Activated CD4-positive, alpha-beta T cell treated with anti-CD3 and anti-CD28 coated beads, Interleukin-2, amount 50 U/mL, for 16 hours (primary cell): ENCODE data around the gene YWHAQ.

Experiments
- DNase-seq: peaks from one replicate; pipeline ENCODE4 v3.0.0-alpha.2; 2020

YWHAQ gene

DNA sequence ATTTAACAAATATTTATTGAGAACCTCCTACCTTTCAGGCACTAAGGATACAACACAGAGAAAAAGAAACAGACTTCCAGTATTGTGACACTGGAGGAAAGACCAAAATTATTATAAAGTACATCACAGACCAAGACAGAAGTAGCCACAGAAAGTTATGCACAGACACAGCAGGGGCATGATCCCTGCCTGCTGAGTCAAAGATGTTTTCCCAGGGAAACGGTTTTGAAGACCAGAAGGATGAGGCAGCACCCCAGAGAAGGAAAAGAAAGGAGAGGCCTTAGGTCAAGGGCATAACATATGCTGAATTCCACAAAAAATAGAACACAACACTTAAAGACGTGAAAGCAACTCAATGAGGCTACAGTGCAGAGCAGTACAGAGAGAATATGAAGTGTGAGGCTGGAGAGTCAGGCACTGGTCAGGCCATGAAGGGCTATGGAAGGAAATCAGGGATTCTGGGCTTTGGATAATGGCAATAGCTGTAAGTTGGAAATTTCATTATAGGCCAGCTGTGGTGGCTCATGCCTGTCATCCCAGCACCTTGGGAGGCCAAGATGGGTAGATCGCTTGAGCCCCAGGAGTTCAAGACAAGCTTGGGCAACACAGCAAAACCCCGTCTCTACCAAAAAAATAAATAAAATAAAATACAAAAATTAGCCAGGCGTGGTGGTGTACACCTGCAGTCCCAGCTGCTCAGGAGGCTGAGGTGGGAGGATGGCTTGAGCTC lies 83.4 kb downstream of the YWHAQ start:
- DNase-seq, result no peak

DNA sequence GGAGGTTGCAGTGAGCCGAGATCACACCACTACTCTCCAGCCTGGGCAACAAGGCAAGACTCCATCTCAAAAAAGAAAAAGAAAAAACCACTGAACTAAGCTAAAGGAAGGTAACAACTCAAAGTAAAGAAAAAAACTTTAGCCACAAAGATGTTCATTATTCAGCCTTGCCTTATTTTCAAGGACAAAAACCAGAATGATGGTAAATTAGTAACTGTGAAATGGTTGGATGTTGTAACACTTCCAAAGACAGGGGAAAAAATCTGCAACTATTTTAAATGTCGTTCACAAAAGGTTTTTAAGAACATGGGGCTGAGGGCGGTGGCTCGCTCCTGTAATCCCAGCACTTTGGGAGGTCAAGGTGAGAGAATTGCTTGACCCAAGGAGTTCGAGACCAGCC lies 85.3 kb downstream of the YWHAQ start:
- no peak for DNase-seq

DNA sequence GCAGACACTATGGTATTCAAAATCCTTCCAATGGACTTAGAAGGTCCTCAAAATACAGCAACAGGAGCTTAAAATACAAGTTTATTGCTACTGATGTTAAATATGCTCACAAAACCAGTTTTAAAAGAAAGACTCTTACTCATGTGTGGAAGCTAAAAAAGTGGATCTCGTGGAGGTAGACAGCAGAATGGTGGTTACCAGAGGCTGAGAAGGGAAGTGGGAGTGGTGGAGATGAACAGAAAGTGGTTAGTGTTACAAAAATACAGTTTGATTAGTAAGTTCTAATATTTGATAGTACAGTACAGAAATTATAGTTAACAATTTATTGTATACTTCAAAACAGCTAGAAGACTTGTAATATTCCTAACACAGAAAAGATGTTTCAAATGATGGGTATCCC lies 87.2 kb downstream of the YWHAQ start:
- peak; percentile 6 for DNase-seq

DNA sequence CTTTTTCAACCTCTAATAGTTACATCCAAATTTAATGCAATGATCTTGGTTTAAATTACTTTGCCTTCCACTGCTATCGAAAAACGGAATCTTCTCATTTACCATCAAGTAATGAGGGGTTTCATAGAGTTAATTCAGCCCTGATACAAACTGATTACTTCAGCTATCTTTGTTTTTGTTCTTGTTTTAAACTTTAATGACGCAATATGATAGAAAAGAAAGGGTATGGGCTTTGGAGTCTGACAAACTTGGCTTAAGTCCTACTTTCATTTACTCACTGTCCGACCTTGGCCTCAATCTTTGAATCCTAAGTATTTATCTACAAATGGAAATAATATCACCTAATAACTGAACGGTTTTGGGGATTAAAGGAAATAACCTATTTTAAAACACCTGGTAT lies 91.3 kb downstream of the YWHAQ start:
- no peak for DNase-seq

DNA sequence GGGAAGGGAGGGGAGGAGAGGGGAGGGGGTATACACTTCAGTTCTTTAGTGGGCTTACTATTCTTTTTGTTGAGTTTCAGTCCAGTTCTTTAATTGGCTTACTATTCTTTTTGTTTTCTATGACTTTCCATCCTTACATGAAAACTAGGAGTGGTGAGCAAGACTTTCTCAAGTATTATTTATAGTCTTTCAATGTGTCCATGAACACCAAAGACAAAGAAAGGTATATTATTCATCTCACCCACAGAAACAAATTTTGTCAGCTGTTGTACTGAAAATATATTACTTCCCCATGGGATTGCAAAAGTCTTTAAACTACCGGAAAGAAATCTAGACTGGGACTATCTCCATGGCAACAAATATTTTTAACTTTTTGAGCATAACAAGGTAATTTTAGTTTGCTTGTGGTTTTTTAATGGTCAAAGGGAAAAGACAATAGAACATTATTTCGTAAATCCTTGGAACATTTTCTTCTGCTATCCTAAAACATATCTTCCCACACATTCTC lies 92.7 kb downstream of the YWHAQ start:
- DNase-seq, result no peak

DNA sequence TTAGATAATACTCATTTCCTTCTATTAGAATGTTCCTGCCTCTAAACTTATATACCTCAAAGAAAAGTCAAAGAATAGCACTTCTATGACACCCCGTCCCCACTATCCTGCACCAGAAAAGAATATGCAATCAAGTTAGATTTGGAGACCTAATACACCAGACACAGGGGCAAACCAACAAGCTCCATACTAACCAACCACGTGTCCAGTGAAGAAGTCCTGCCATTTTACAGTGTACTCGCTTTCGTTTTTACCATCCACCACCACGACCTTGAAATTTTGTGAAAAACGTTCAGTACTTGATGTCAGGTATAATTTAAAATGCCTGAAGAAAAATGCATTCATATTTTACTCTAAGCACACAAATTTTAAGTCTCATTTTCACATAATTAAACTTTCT lies 94.3 kb downstream of the YWHAQ start:
- DNase-seq, result no peak

DNA sequence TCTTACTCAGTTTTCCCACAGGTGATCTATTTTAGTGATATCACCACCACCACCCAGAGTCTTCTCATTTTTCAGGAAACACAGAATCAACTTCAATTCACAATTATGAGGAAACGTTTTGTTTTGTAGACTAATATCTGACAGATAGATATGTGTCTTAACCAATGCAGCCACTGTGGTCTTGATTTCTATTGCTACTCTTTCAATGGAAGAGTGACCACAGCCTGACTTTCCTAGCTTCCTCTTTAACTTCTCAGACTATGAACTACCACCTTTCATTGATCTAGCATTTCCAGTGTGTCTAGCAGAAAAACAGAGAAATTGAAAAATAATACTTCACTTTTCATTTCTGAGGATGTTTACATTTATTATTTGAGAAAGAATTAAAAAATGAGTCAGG lies 95.6 kb downstream of the YWHAQ start:
- DNase-seq, result no peak
